GM12892 (cell line): ENCODE results near the gene RPL13.

Experiments
- POLR2A ChIP-seq: IDR thresholded peaks from 2 replicates; pipeline ENCODE4 v1.6.1; 2011; ENCODE audit warnings: low read depth, low read length, control low read depth
- POLR2AphosphoS5 ChIP-seq: IDR thresholded peaks from 2 replicates; pipeline ENCODE4 v1.6.1; 2011; ENCODE audit warnings: low read depth, low read length, control low read depth

- TF ChIP-seq POLR2A (no peak), POLR2AphosphoS5 (no peak)
These were observed 36.6 kb downstream of the RPL13 start for GRCh38 chr16:89596957-89597649.
